Naive thymus-derived CD8-positive, alpha-beta T cell (primary cell): ENCODE measurements around the gene DEF6. TPM values are rescaled to one million over a fixed set of nuclear protein-coding genes. Genes with fewer than 3 reads are reported as not detected.
A peak's percentile ranks its signal among the peaks of the same experiment; 100 is the strongest.
"Not testable (repeated sequence)": the region's sequence is repeated elsewhere in the genome, so short reads cannot be mapped to it uniquely, and the experiment has no call there.

Experiments
- ATAC-seq, 2 donors: fragments of 150-1000 bp; cut with Tn5 transposase in 1 of 2; sonication (Bioruptor Pico), chemical (Tn5 transposase) in 1 of 2; 1 replicate in 1 of 2; 2 replicates in 1 of 2; pipeline ENCODE4 v1.10.0; 2021; ENCODE audit warnings: mild to moderate bottlenecking in 2 of 2, moderate library complexity in 2 of 2
- POLR2A ChIA-PET: fragments of 350-600 bp; sonication (Branson Sonifier 250); formaldehyde crosslinking; loops from one replicate; lab custom pipeline; 2021; ENCODE audit warnings: antibody characterized with exemption; lab: Charles Lee
- DNase-seq, 10 donors: peaks; one replicate each; pipeline versions ENCODE4 v3.0.0 to v3.0.0-alpha.2; 2020 to 2022
- H3K27ac Mint-ChIP-seq, 10 donors: one replicate each; pipeline ENCODE4 v1.8.0; 2020 to 2022; ENCODE audit warnings: mild to moderate bottlenecking in 10 of 10, mixed read lengths in 10 of 10, moderate library complexity in 4 of 10, inconsistent platforms in 1 of 10
- H3K27me3 Mint-ChIP-seq, 5 donors: one replicate each; pipeline ENCODE4 v1.8.0; 2021 to 2022; ENCODE audit warnings: mixed read lengths in 5 of 5
- H3K36me3 Mint-ChIP-seq, 3 donors: one replicate each; pipeline ENCODE4 v1.8.0; 2020 to 2022; ENCODE audit warnings: mixed read lengths in 3 of 3, mild to moderate bottlenecking in 2 of 3, inconsistent platforms in 1 of 3
- H3K4me1 Mint-ChIP-seq, 4 donors: one replicate each; pipeline ENCODE4 v1.8.0; 2021 to 2022; ENCODE audit warnings: mixed read lengths in 4 of 4
- H3K4me3 Mint-ChIP-seq, 10 donors: one replicate each; pipeline ENCODE4 v1.8.0; 2020 to 2022; ENCODE audit warnings: mild to moderate bottlenecking in 10 of 10, mixed read lengths in 10 of 10, moderate library complexity in 6 of 10, inconsistent platforms in 1 of 10
- H3K9me3 Mint-ChIP-seq, 9 donors: one replicate each; pipeline ENCODE4 v1.8.0; 2020 to 2022; ENCODE audit warnings: mixed read lengths in 9 of 9, mild to moderate bottlenecking in 3 of 9, inconsistent platforms in 1 of 9, moderate library complexity in 1 of 9
- polyA plus RNA-seq, 3 donors: library from polyadenylated mRNA; unstranded; fragments of 300-500 nt; fragmentation: Illumina TruSeq; gene quantifications; one replicate each; pipeline ENCODE4 v1.2.3, GENCODE V29; 2021
- total RNA-seq, 8 experiments: library from RNA in 2 of 8; stranded (reverse) in 2 of 8; gene quantifications; one replicate each; pipeline ENCODE4 v1.2.3 and lab custom pipeline; 2021 to 2026

The DEF6 gene
- total and polyA plus RNA-seq, 5 experiments from 2014 or later, result 93.7 to 268 (median 196) TPM

GRCh38 chr6:35330541-35331119 is 33.0 kb downstream of the DEF6 start:
- Mint-ChIP-seq H3K36me3 (peaks cover 0 to 11% (median 9%) of the 10 kb centered on the region in 3 donors), H3K4me1 (peaks cover 10 to 37% (median 32%) of the 10 kb centered on the region in 4 donors), H3K9me3 (peaks cover 0 to 18% (median 5%) of the 10 kb centered on the region in 9 donors), H3K4me3 (no peak overlapping the region), H3K27me3 (no peaks in the 10 kb centered on the region), H3K27ac (peak overlapping the region in 5 of 10 donors; percentile 18 to 60 (median 36))
- POLR2A ChIA-PET, result interaction anchor here (1.8 to 26.4 kb wide), 4 partner anchors 11 to 138 kb away, joined by 5 to 766 read pairs (median 15); partner anchors contain the start of genes DEF6, PPARD and RPL10A
- DNase-seq (no peak), ATAC-seq (no peak)

DNA sequence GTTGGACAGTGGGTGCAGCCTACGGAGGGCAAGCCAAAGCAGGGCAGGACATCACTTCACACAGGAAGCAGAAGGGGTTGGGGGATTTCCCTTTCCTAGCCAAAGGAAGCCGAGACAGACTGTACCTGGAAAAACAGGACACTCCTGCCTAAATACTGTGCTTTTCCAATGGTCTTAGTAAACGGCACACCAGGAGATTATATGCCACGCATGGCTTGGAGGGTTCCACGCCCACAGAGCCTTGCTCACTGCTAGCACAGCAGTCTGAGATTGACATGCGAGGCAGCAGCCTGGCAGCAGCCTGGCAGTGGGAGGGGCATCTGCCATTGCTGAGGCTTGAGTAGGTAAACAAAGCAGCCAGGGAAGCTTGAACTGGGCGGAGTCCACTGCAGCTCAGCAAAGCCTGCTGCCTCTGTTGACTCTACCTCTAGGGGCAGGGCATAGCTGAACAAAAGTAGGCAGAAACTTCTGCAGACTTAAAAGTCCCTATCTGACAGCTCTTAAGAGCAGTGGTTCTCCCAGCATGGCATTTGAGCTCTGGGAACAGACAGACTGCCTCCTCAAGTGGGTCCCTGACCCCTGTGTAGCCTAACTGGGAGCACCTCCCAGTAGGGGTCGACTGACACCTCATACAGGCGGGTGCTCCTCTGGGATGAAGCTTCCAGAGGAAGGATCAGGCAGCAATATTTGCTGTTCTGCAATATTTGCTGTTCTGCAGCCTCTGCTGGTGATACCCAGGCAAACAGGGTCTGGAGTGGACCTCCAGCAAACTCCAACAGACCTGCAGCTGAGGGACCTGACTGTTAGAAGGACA is 34.7 kb downstream of the DEF6 start:
- DNase-seq, result peak; percentile 53 to 89 (median 80)
- POLR2A ChIA-PET, result interaction anchor here (0.7 to 26.4 kb wide), 8 partner anchors 10 to 396 kb away, joined by 3 to 766 read pairs (median 4); partner anchors contain the start of genes DEF6, PPARD and RPL10A
- Mint-ChIP-seq H3K9me3 (peaks cover 0 to 18% (median 8%) of the 10 kb centered on the region in 9 donors), H3K4me3 (peak overlapping the region in 6 of 10 donors; percentile 15 to 57 (median 34)), H3K4me1 (peaks cover 11 to 36% (median 32%) of the 10 kb centered on the region in 4 donors), H3K27ac (peak overlapping the region in 9 of 10 donors; percentile 62 to 83 (median 74))
- H3K36me3 Mint-ChIP-seq, H3K27me3 Mint-ChIP-seq: not testable (repeated sequence)
- ATAC-seq, result peak; percentile 88 to 93

DNA sequence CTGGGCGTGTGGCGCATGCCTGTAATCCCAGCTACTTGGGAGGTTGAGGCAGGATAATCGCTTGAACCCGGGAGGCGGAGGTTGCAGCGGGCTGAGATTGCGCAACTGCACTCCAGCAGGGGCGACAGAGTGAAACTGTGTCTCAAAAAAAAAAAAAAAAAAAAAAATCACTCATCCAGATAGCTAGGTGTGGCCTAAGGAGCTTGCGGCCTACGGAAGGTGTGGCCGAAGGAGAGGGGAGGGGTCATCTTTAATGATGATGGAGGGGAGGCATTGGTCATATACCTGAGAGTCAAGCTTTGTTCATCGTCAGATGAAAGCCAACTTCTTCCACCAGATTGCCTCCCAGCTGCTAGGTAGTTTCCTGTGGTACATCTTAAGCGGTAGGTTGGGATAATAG is 43.9 kb downstream of the DEF6 start:
- Mint-ChIP-seq H3K27ac (peak overlapping the region in 1 of 10 donors; percentile 24), H3K4me1 (peaks cover 32 to 62% (median 52%) of the 10 kb centered on the region in 4 donors), H3K4me3 (peak overlapping the region in 5 of 10 donors; percentile 4 to 99 (median 82)), H3K36me3 (peaks cover 0 to 13% (median 6%) of the 10 kb centered on the region in 3 donors), H3K27me3 (no peaks in the 10 kb centered on the region), H3K9me3 (peaks cover 0 to 4% (median 0%) of the 10 kb centered on the region in 9 donors)
- DNase-seq (no peak), ATAC-seq (no peak)
- POLR2A ChIA-PET, result interaction anchor here (0.5 to 4.4 kb wide), 13 partner anchors 10 to 399 kb away, joined by 3 to 67 read pairs (median 4); partner anchors contain the start of genes DEF6, FANCE and RPL10A

GRCh38 chr6:35342258-35343091 is 44.9 kb downstream of the DEF6 start, which contains the start of gene PPARD:
Gene PPARD (plus strand): TSS chr6:35342558. CDS start chr6:35411088, 68,530 bp downstream.
- DNase-seq (peak; percentile 93 to 99 (median 98)), ATAC-seq (peak; percentile 94 to 97)
- no peaks in the 10 kb centered on the region for H3K9me3 Mint-ChIP-seq
- POLR2A ChIA-PET, result interaction anchor here (0.5 to 4.4 kb wide), 14 partner anchors 11 to 398 kb away, joined by 3 to 67 read pairs (median 4); partner anchors contain the start of genes DEF6, FANCE and RPL10A
- peaks cover 0 to 20% (median 6%) of the 10 kb centered on the region in 3 donors for H3K36me3 Mint-ChIP-seq
- H3K27ac Mint-ChIP-seq, result peak within 1 kb of the TSS; percentile 91 to 99 (median 95)
- peak within 1 kb of the TSS; percentile 89 to 99 (median 97) for H3K4me3 Mint-ChIP-seq
- no peaks in the 10 kb centered on the region for H3K27me3 Mint-ChIP-seq
- H3K4me1 Mint-ChIP-seq, result peaks cover 31 to 62% (median 53%) of the 10 kb centered on the region in 4 donors

GRCh38 chr6:35343092-35343834 is 45.6 kb downstream of the DEF6 start:
- peaks cover 2 to 24% (median 6%) of the 10 kb centered on the region in 3 donors for H3K36me3 Mint-ChIP-seq
- POLR2A ChIA-PET, result interaction anchor here (0.6 to 4.4 kb wide), 11 partner anchors 11 to 124 kb away, joined by 3 to 67 read pairs (median 4); partner anchors contain the start of genes DEF6, FANCE and RPL10A
- no peaks in the 10 kb centered on the region for H3K9me3 Mint-ChIP-seq
- ATAC-seq (no peak), DNase-seq (peak in 1 of 10 donors; percentile 14)
- peak overlapping the region; percentile 89 to 99 (median 97) for H3K4me3 Mint-ChIP-seq
- H3K27ac Mint-ChIP-seq, result peak overlapping the region; percentile 89 to 99 (median 95)
- H3K27me3 Mint-ChIP-seq, result no peaks in the 10 kb centered on the region
- H3K4me1 Mint-ChIP-seq, result peaks cover 33 to 61% (median 58%) of the 10 kb centered on the region in 4 donors

GRCh38 chr6:35343835-35344550 is 46.4 kb downstream of the DEF6 start:
- Mint-ChIP-seq H3K36me3 (peaks cover 4 to 30% (median 6%) of the 10 kb centered on the region in 3 donors), H3K27ac (peak overlapping the region; percentile 89 to 99 (median 95)), H3K4me1 (peaks cover 37 to 68% (median 64%) of the 10 kb centered on the region in 4 donors), H3K27me3 (no peaks in the 10 kb centered on the region), H3K4me3 (peak overlapping the region; percentile 89 to 99 (median 97)), H3K9me3 (no peaks in the 10 kb centered on the region)
- POLR2A ChIA-PET, result interaction anchor here (0.6 to 4.4 kb wide), 11 partner anchors 11 to 124 kb away, joined by 3 to 67 read pairs (median 4); partner anchors contain the start of genes DEF6, FANCE and RPL10A
- DNase-seq (no peak), ATAC-seq (no peak)

GRCh38 chr6:35351422-35351821 is 53.8 kb downstream of the DEF6 start:
- Mint-ChIP-seq H3K4me3 (peak overlapping the region in 7 of 10 donors; percentile 8 to 43 (median 26)), H3K4me1 (peaks cover 28 to 81% (median 73%) of the 10 kb centered on the region in 4 donors), H3K36me3 (peaks cover 14 to 85% (median 29%) of the 10 kb centered on the region in 3 donors), H3K27ac (peak overlapping the region; percentile 62 to 98 (median 84)), H3K27me3 (no peaks in the 10 kb centered on the region), H3K9me3 (no peaks in the 10 kb centered on the region)
- no peak for DNase-seq
- ATAC-seq, result no peak
- POLR2A ChIA-PET, result interaction anchor here (0.6 to 1.9 kb wide), 4 partner anchors 10 to 300 kb away, joined by 3 to 12 read pairs (median 4); partner anchors contain the start of gene FANCE

DNA sequence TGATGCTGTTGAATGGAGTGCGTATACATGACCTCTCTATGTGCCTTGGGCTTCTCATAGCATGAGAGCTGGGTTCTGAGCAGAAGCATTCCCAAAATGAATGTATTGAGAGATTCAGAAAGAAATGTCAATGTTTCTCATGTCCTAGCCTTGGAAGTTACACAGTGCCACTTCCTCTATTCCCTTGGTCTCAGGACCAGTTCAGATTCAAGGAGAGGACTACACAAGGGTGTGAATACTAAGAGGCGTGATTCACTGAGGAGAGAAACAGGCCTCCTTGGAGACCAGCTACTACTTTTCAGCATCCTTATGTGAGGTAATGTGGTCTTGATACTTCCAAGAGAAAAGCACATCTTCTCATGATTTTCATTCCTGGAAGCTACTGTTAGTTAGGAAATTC is 55.1 kb downstream of the DEF6 start:
- Mint-ChIP-seq H3K27ac (peak overlapping the region; percentile 76 to 96 (median 87)), H3K36me3 (peaks cover 19 to 89% (median 34%) of the 10 kb centered on the region in 3 donors), H3K4me1 (peaks cover 29 to 81% (median 72%) of the 10 kb centered on the region in 4 donors), H3K4me3 (peak overlapping the region in 2 of 10 donors; percentile 13 to 30), H3K9me3 (no peaks in the 10 kb centered on the region), H3K27me3 (no peaks in the 10 kb centered on the region)
- DNase-seq (no peak), ATAC-seq (no peak)
- POLR2A ChIA-PET, result interaction anchor here (0.9 to 1.2 kb wide), 3 partner anchors 16 to 100 kb away, joined by 3 to 4 read pairs (median 3); partner anchors contain the start of gene FANCE

DNA sequence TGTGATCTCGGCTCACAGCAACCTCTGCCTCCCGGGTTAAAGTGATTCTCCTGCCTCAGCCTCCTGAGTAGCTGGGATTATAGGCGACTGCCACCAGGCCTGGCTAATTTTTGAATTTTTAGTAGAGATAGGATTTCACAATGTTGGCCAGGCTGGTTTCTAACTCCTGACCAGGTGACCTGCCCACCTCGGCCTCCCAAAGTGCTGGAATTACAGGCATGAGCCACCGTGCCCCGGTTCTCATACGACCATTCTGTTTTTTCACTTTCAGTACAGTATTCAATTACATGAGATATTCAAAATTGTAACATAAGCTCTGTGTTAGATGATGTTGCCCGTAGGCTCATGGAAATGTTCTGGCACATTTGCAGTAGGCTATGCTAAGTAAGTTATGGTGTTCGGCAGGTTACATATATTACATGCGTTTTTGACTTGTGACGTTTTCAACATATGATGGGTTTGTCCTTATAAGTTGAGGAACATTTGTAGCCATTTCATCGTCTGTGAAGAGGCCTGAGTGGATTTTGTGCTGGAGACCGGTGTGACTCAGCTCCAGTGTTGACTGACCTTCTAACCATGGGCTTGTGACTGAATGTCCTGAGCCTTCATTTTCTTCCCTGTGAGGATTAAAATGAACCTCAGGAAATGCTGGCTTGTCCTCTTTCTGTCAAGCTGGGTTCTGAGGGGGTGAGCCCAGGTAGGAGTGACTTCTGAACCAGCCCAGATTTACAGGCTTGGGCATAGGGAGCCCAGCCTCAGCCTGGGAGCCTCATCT is 56.9 kb downstream of the DEF6 start:
- no peak for ATAC-seq
- peaks cover 37 to 83% (median 71%) of the 10 kb centered on the region in 4 donors for H3K4me1 Mint-ChIP-seq
- peak overlapping the region in 5 of 10 donors; percentile 9 to 56 (median 35) for H3K27ac Mint-ChIP-seq
- POLR2A ChIA-PET, result interaction anchor here (0.7 to 0.9 kb wide), 3 partner anchors 10 to 26 kb away, joined by 3 to 4 read pairs (median 4); no protein-coding TSS in a partner anchor
- H3K9me3 Mint-ChIP-seq, result no peaks in the 10 kb centered on the region
- no peaks in the 10 kb centered on the region for H3K27me3 Mint-ChIP-seq
- DNase-seq, result no peak
- no peak overlapping the region for H3K4me3 Mint-ChIP-seq
- H3K36me3 Mint-ChIP-seq, result peaks cover 23 to 90% (median 36%) of the 10 kb centered on the region in 3 donors
